Measurements from ENCODE around the gene C1QTNF9B. TPM values are rescaled to one million over a fixed set of nuclear protein-coding genes. Genes with fewer than 3 reads are reported as not detected.
A peak's percentile ranks its signal among the peaks of the same experiment; 100 is the strongest.

C1QTNF9B gene
- total RNA-seq, 1 donor from 2014 or later = not detected

GRCh38 chr13:23867027-23867491 is 30.2 kb downstream of the C1QTNF9B start:
- DNase-seq (ENCODE audit: low read depth) = peak; percentile 63
- no peaks in the 10 kb centered on the region for H3K27me3 ChIP-seq (ENCODE audit: control insufficient read depth, insufficient read depth, low read length)
- no peak overlapping the region for H3K4me3 ChIP-seq (ENCODE audit: low read depth, low read length)
- H3K36me3 ChIP-seq (ENCODE audit: control insufficient read depth, insufficient read depth, low read length) = no peaks in the 10 kb centered on the region
- FAIRE-seq = no peak
- TF ChIP-seq CTCF (IDR thresholded peaks at IDR 0.05; ENCODE audit: insufficient read depth, low read length, severe bottlenecking) = no peak

- H3K36me3 ChIP-seq (ENCODE audit: control insufficient read depth, insufficient read depth, low read length) = no peaks in the 10 kb centered on the region
- no peaks in the 10 kb centered on the region for H3K27me3 ChIP-seq (ENCODE audit: control insufficient read depth, insufficient read depth, low read length)
- no peak for TF ChIP-seq CTCF (IDR thresholded peaks at IDR 0.05; ENCODE audit: insufficient read depth, low read length, severe bottlenecking)
- no peak overlapping the region for H3K4me3 ChIP-seq (ENCODE audit: low read depth, low read length)
- DNase-seq (ENCODE audit: low read depth) = no peak
- no peak for FAIRE-seq
Measured at GRCh38 chr13:23866420-23867026, 30.8 kb downstream of the C1QTNF9B start.

- no peaks in the 10 kb centered on the region for H3K27me3 ChIP-seq (ENCODE audit: control insufficient read depth, insufficient read depth, low read length)
- FAIRE-seq (no peak), DNase-seq (ENCODE audit: low read depth) (no peak)
- no peaks in the 10 kb centered on the region for H3K36me3 ChIP-seq (ENCODE audit: control insufficient read depth, insufficient read depth, low read length)
- no peak overlapping the region for H3K4me3 ChIP-seq (ENCODE audit: low read depth, low read length)
- no peak for TF ChIP-seq CTCF (IDR thresholded peaks at IDR 0.05; ENCODE audit: insufficient read depth, low read length, severe bottlenecking)
Measured at GRCh38 chr13:23865906-23866305, 31.4 kb downstream of the C1QTNF9B start.

- FAIRE-seq (no peak), DNase-seq (ENCODE audit: low read depth) (no peak)
- no peaks in the 10 kb centered on the region for H3K36me3 ChIP-seq (ENCODE audit: control insufficient read depth, insufficient read depth, low read length)
- H3K27me3 ChIP-seq (ENCODE audit: control insufficient read depth, insufficient read depth, low read length) = no peaks in the 10 kb centered on the region
- TF ChIP-seq CTCF (IDR thresholded peaks at IDR 0.05; ENCODE audit: insufficient read depth, low read length, severe bottlenecking) = no peak
- H3K4me3 ChIP-seq (ENCODE audit: low read depth, low read length) = no peak overlapping the region
Measured at GRCh38 chr13:23865026-23865425, 32.3 kb downstream of the C1QTNF9B start.

GRCh38 chr13:23861310-23861709 is 36.0 kb downstream of the C1QTNF9B start:
- Histone ChIP-seq H3K27me3 (ENCODE audit: control insufficient read depth, insufficient read depth, low read length) (no peaks in the 10 kb centered on the region), H3K36me3 (ENCODE audit: control insufficient read depth, insufficient read depth, low read length) (no peaks in the 10 kb centered on the region), H3K4me3 (ENCODE audit: low read depth, low read length) (no peak overlapping the region)
- DNase-seq (ENCODE audit: low read depth) (no peak), FAIRE-seq (no peak)
- no peak for TF ChIP-seq CTCF (IDR thresholded peaks at IDR 0.05; ENCODE audit: insufficient read depth, low read length, severe bottlenecking)

- FAIRE-seq (no peak), DNase-seq (ENCODE audit: low read depth) (no peak)
- Histone ChIP-seq H3K4me3 (ENCODE audit: low read depth, low read length) (no peak overlapping the region), H3K36me3 (ENCODE audit: control insufficient read depth, insufficient read depth, low read length) (no peaks in the 10 kb centered on the region), H3K27me3 (ENCODE audit: control insufficient read depth, insufficient read depth, low read length) (no peaks in the 10 kb centered on the region)
- TF ChIP-seq CTCF (IDR thresholded peaks at IDR 0.05; ENCODE audit: insufficient read depth, low read length, severe bottlenecking) = no peak
Measured at GRCh38 chr13:23859904-23860303, 37.4 kb downstream of the C1QTNF9B start.

Data from bronchial epithelial cell (primary cell).